ENCODE results near the gene DENND4A. TPM values are rescaled to one million over a fixed set of nuclear protein-coding genes. Genes with fewer than 3 reads are reported as not detected.
A peak's percentile ranks its signal among the peaks of the same experiment; 100 is the strongest.
"Not testable (repeated sequence)": the region's sequence is repeated elsewhere in the genome, so short reads cannot be mapped to it uniquely, and the experiment has no call there.

Gene DENND4A
- total RNA-seq, 1 experiment from 2014 or later = 10.4 TPM

- no peak for DNase-seq (ENCODE audit: low read depth, low spot score)
- in situ Hi-C loops (cut with HindIII; ENCODE audit: low pct_unique_long_range_greater_than_20kb, low sequenced_read_pairs) = no loop called here
Observed at GRCh38 chr15:65796610-65797078, 4.6 kb upstream of the DENND4A start.

GRCh38 chr15:65795663-65796216 is 3.6 kb upstream of the DENND4A start:
- no peak for DNase-seq (ENCODE audit: low read depth, low spot score)
- in situ Hi-C loops (cut with HindIII; ENCODE audit: low pct_unique_long_range_greater_than_20kb, low sequenced_read_pairs) = no loop called here

DNA sequence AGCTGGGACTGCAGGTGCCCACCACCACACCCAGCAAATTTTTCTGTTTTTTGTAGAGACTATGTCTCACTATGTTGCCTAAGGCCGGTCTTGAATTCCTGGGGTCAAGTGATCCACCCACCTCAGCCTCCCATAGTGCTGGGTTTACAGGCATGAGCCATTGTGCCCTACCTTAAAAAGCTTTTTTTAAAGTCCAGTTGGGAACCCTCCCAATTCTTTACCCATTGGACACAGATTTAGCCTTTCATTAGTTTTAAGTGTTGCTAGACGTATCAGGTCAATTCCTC is 1.7 kb upstream of the DENND4A start:
- no peak for DNase-seq (ENCODE audit: low read depth, low spot score)
- in situ Hi-C loops (cut with HindIII; ENCODE audit: low pct_unique_long_range_greater_than_20kb, low sequenced_read_pairs) = no loop called here

GRCh38 chr15:65792988-65793817 is 1.1 kb upstream of the DENND4A start:
- DNase-seq (ENCODE audit: low read depth, low spot score) = no peak
- in situ Hi-C loops (cut with HindIII; ENCODE audit: low pct_unique_long_range_greater_than_20kb, low sequenced_read_pairs) = no loop called here

- in situ Hi-C loops (cut with HindIII; ENCODE audit: low pct_unique_long_range_greater_than_20kb, low sequenced_read_pairs) = no loop called here
Observed at GRCh38 chr15:65791335-65792137, 557 bp downstream of the DENND4A start.

GRCh38 chr15:65790694-65791334 is 1.3 kb downstream of the DENND4A start:
- in situ Hi-C loops (cut with HindIII; ENCODE audit: low pct_unique_long_range_greater_than_20kb, low sequenced_read_pairs) = no loop called here
- peak; percentile 38 for DNase-seq (ENCODE audit: low read depth, low spot score)

More at GRCh38 chr15:65791335-65792137, 557 bp downstream of the DENND4A start:
- peak; percentile 45 for DNase-seq (ENCODE audit: low read depth, low spot score)

DNA sequence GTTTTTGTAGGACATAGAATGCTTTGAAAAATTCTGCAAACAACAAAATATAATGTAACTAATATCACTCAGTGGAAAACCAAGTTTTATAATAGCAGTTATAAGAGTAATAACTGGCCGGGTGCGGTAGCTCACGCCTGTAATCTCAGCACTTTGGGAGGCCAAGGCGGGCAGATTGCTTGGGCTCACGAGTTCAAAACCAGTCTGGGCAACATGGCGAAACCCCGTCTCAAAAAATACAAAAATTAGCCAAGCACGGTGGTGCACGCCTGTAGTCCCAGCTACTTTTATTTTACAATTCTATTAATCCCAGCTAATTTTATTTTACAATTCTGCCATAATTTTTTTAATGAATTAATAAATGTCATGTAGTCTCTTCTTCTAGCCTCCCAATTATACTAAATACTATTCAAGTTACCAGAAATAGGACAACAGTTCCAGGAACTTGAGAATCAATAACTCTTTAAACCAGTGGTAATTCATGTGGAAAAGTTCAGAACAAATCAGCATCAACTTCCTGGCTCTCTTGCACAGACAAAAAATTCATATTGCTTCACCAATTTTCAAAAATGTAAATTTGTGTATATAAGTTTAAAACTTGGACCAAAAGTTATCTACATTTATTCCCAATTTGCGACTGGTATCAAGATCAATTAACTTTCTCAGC is 2.2 kb downstream of the DENND4A start:
- no peak for DNase-seq (ENCODE audit: low read depth, low spot score)
- in situ Hi-C loops (cut with HindIII; ENCODE audit: low pct_unique_long_range_greater_than_20kb, low sequenced_read_pairs) = no loop called here

DNA sequence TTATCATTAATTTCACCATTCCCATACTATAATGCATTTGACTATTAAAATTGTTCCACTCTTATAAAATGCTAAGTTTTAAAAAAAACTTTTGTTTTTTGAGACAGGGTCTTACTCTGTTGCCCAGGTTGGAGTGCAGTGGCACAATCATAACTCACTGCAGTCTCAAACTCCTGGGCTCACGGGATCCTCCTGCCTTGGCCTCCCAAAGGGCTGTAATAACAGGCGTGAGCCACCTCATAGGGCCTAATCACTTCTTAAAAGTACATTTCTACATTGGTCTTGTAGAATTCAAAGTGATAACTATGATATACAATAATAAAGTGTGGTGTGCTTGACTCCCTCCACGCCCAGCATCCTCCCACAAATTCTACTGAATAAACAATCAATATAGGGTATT is 3.0 kb downstream of the DENND4A start:
- no peak for DNase-seq (ENCODE audit: low read depth, low spot score)
- in situ Hi-C loops (cut with HindIII; ENCODE audit: low pct_unique_long_range_greater_than_20kb, low sequenced_read_pairs) = no loop called here

GRCh38 chr15:65787260-65787659 is 4.8 kb downstream of the DENND4A start:
- in situ Hi-C loops (cut with HindIII; ENCODE audit: low pct_unique_long_range_greater_than_20kb, low sequenced_read_pairs) = no loop called here
- no peak for DNase-seq (ENCODE audit: low read depth, low spot score)

GRCh38 chr15:65785151-65785550 is 6.9 kb downstream of the DENND4A start:
- in situ Hi-C loops (cut with HindIII; ENCODE audit: low pct_unique_long_range_greater_than_20kb, low sequenced_read_pairs) = no loop called here
- no peak for DNase-seq (ENCODE audit: low read depth, low spot score)

DNA sequence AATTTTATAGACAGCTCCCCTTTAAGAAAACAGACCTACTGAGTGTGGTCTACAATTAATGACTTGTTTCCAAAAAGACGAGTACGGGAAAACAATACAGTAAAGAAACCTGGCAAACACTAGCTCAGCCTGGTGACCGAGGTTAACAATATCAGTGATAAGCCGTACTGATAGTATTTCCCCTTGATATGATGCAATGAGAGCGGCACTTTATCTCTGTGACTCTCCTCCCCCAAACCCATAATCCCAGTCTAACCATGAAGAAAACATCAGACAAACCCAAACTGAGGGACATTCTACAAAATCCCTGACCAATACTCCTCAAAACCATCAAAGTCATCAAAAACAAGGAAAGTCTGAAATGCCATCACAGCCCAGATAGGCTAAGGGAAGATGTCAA is 8.2 kb downstream of the DENND4A start:
- in situ Hi-C loops (cut with HindIII; ENCODE audit: low pct_unique_long_range_greater_than_20kb, low sequenced_read_pairs) = no loop called here
- DNase-seq (ENCODE audit: low read depth, low spot score) = no peak

GRCh38 chr15:65782096-65782495 is 10.0 kb downstream of the DENND4A start:
- no peak for DNase-seq (ENCODE audit: low read depth, low spot score)
- in situ Hi-C loops (cut with HindIII; ENCODE audit: low pct_unique_long_range_greater_than_20kb, low sequenced_read_pairs) = no loop called here

- in situ Hi-C loops (cut with HindIII; ENCODE audit: low pct_unique_long_range_greater_than_20kb, low sequenced_read_pairs); DNase-seq (ENCODE audit: low read depth, low spot score): not testable (repeated sequence)
Observed at GRCh38 chr15:65778701-65779100, 13.4 kb downstream of the DENND4A start.

DNA sequence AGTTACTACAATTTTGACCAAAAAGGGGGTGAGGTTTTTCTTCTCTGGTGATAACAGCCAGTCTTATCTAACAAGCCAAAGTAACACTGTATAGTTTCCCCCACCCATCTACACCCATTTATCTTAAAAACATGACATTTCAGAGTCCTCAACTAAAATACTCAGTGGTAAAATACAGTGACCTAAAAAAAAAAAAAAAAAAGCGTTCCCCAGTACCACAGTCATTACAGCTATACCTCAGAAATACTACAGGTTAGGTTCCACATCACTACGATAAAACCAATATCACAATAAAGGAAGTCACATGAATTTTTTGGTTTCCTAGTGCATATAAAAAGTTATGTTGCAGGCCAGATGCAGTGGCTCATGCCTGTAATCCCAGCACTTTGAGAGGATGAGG is 13.8 kb downstream of the DENND4A start:
- in situ Hi-C loops (cut with HindIII; ENCODE audit: low pct_unique_long_range_greater_than_20kb, low sequenced_read_pairs) = no loop called here
- no peak for DNase-seq (ENCODE audit: low read depth, low spot score)

DNA sequence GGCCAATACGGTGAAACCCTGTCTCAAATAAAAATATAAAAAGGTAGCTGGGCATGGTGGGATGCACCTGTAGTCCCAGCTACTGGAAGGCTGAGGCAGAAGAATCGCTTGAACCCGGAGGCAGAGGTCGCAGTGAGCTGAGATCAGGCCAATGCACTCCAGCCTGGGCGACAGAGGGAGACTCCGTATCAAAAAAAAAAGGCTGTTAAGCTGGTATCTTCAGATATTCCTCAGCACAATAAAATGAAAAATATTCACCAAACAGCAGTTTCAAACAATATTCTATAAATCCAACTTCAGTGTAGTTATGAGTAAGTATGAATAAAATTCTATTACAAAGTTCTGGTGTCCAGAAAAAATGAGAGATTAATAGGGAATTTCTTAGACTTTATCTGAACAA is 14.2 kb downstream of the DENND4A start:
- no peak for DNase-seq (ENCODE audit: low read depth, low spot score)
- in situ Hi-C loops (cut with HindIII; ENCODE audit: low pct_unique_long_range_greater_than_20kb, low sequenced_read_pairs) = no loop called here

- in situ Hi-C loops (cut with HindIII; ENCODE audit: low pct_unique_long_range_greater_than_20kb, low sequenced_read_pairs) = no loop called here
- no peak for DNase-seq (ENCODE audit: low read depth, low spot score)
Observed at GRCh38 chr15:65777053-65777452, 15.0 kb downstream of the DENND4A start.

- no peak for DNase-seq (ENCODE audit: low read depth, low spot score)
- in situ Hi-C loops (cut with HindIII; ENCODE audit: low pct_unique_long_range_greater_than_20kb, low sequenced_read_pairs) = no loop called here
Observed at GRCh38 chr15:65773386-65774111, 18.5 kb downstream of the DENND4A start.

Measured in SK-MEL-5 (cell line).